ENCODE measurements around the gene CBARP. TPM values are rescaled to one million over a fixed set of nuclear protein-coding genes. Genes with fewer than 3 reads are reported as not detected.

CBARP gene
- total and polyA plus RNA-seq, 2 of the 13 experiments (the other 11 are each of a cell fraction or from before 2014, with no cell fraction given): 1.2 to 1.4 TPM

DNA sequence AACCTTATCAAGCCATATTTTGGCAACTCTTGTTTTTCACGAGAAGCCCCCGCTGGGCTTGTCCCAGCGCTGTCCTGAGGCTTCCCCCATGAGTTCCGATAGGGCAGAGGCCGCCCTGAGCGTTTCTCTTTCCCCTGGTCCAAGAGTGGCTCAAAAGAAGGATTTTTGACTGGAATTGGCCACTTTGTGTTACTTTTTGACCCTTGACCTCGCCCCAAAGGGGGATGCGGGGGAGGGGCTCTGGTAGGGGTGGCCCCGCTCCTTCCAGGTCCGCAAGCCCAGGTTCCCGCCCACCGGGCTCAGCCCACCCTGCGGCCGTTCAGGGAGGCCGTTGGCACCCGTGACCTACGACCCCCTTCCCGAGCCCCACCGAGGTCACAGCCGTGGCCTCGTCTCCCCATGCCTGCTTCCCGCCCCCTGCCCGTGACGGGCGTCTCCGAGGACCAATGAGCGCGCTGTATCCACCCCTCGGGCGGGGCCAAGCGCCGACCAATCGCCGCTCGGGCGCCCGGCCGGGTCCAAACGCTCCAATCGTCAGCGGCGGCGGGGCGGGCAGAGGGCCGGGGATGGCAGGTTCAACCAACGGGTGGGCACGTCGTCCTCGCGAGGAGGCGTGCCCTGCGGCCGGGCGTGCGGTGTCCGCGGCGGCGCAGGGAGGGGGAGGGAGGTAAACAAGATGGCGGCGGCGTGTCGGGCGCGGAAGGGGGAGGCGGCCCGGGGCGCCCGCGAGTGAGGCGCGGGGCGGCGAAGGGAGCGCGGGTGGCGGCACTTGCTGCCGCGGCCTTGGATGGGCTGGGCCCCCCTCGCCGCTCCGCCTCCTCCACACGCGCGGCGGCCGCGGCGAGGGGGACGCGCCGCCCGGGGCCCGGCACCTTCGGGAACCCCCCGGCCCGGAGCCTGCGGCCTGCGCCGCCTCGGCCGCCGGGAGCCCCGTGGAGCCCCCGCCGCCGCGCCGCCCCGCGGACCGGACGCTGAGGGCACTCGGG, 32.4 kb downstream of the CBARP start, which contains the start of gene STK11 (continued):
- TF ChIP-seq, protein P1, sequence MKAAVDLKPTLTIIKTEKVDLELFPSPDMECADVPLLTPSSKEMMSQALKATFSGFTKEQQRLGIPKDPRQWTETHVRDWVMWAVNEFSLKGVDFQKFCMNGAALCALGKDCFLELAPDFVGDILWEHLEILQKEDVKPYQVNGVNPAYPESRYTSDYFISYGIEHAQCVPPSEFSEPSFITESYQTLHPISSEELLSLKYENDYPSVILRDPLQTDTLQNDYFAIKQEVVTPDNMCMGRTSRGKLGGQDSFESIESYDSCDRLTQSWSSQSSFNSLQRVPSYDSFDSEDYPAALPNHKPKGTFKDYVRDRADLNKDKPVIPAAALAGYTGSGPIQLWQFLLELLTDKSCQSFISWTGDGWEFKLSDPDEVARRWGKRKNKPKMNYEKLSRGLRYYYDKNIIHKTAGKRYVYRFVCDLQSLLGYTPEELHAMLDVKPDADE (CRISPR knock-in tag; IDR thresholded peaks at IDR 0.05): no peak
- no peak for TF ChIP-seq ZNF143 (CRISPR knock-in tag; IDR thresholded peaks at IDR 0.05)
- no peak for TF ChIP-seq TEF (CRISPR knock-in tag; IDR thresholded peaks at IDR 0.05)
- TF ChIP-seq ZNF333 (CRISPR knock-in tag; IDR thresholded peaks at IDR 0.05; ENCODE audit: borderline replicate concordance): no peak
- TF ChIP-seq ZNF24 (IDR thresholded peaks at IDR 0.05): no peak
- TF ChIP-seq TRIM22 (IDR thresholded peaks at IDR 0.05): no peak
- TF ChIP-seq, protein P2, sequence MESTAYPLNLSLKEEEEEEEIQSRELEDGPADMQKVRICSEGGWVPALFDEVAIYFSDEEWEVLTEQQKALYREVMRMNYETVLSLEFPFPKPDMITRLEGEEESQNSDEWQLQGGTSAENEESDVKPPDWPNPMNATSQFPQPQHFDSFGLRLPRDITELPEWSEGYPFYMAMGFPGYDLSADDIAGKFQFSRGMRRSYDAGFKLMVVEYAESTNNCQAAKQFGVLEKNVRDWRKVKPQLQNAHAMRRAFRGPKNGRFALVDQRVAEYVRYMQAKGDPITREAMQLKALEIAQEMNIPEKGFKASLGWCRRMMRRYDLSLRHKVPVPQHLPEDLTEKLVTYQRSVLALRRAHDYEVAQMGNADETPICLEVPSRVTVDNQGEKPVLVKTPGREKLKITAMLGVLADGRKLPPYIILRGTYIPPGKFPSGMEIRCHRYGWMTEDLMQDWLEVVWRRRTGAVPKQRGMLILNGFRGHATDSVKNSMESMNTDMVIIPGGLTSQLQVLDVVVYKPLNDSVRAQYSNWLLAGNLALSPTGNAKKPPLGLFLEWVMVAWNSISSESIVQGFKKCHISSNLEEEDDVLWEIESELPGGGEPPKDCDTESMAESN (CRISPR knock-in tag; conservative IDR thresholded peaks at IDR 0.05): peak; percentile 84
- no peak for TF ChIP-seq ZNF674 (CRISPR knock-in tag; IDR thresholded peaks at IDR 0.05; ENCODE audit: low read depth)
- no peak for TF ChIP-seq AKAP8 (CRISPR knock-in tag; IDR thresholded peaks at IDR 0.05)
- TF ChIP-seq MEIS1 (CRISPR knock-in tag; IDR thresholded peaks at IDR 0.05; ENCODE audit: borderline replicate concordance): no peak
- no peak for TF ChIP-seq ZNF160 (CRISPR knock-in tag; IDR thresholded peaks at IDR 0.05)
- TF ChIP-seq ZNF605 (CRISPR knock-in tag; IDR thresholded peaks at IDR 0.05): peak; percentile 44; the same call in 1 of the 2 replicates
- no peak for TF ChIP-seq KLF13 (CRISPR knock-in tag; IDR thresholded peaks at IDR 0.05)
- peak; percentile 42 for TF ChIP-seq BHLHE40 (IDR thresholded peaks at IDR 0.05; ENCODE audit: low read length)
- peak; percentile 75; the same call in 1 of the 2 replicates for TF ChIP-seq ARNT2 (CRISPR knock-in tag; IDR thresholded peaks at IDR 0.05; ENCODE audit: low read depth)
- no peak for TF ChIP-seq ZNF75D (CRISPR knock-in tag; IDR thresholded peaks at IDR 0.05; ENCODE audit: borderline replicate concordance)
- no peak for TF ChIP-seq LBX2 (CRISPR knock-in tag; IDR thresholded peaks at IDR 0.05; ENCODE audit: borderline replicate concordance)
- TF ChIP-seq ZSCAN31 (CRISPR knock-in tag; IDR thresholded peaks at IDR 0.05; ENCODE audit: low read depth): peak; percentile 71; the same call in 1 of the 2 replicates
- peak; percentile 95 for TF ChIP-seq RXRA (CRISPR knock-in tag; IDR thresholded peaks at IDR 0.05)
- TF ChIP-seq IRF2 (CRISPR knock-in tag; IDR thresholded peaks at IDR 0.05): peak; percentile 55; the same call in 1 of the 2 replicates
- no peak for TF ChIP-seq ZNF264 (CRISPR knock-in tag; IDR thresholded peaks at IDR 0.05)
- TF ChIP-seq ZMAT3 (CRISPR knock-in tag; conservative IDR thresholded peaks at IDR 0.05): no peak
- no peak for TF ChIP-seq HMG20A (CRISPR knock-in tag; IDR thresholded peaks at IDR 0.05; ENCODE audit: borderline replicate concordance)
- no peak for TF ChIP-seq TRIM24 (CRISPR knock-in tag; IDR thresholded peaks at IDR 0.05)
- TF ChIP-seq ERF (CRISPR knock-in tag; IDR thresholded peaks at IDR 0.05): no peak; the same call in 1 of the 2 replicates
- TF ChIP-seq ZFY (CRISPR knock-in tag; IDR thresholded peaks at IDR 0.05): peak; percentile 67; the same call in 1 of the 2 replicates
